ENCODE data around the gene PLEKHA7.
"Not testable (repeated sequence)": the region's sequence is repeated elsewhere in the genome, so short reads cannot be mapped to it uniquely, and the experiment has no call there.

PLEKHA7 gene

DNA sequence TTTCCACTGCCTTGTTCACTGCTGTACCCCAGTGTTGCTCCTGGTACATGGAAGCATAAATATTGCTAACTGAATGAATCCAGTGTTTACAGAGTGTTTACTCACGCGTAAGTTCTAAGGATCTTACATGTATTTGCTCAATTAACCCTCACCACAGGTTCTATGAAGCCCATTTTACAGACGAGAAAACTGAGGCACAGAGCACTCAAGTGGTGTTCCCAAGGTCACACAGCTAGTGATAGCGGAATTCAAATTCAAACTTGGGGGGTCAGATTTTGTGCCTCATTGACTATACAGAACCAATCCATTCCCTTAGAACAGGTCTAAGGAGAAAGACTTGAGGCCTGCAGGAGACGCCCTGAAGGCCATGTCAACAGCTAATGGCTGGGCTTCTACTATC, 72.3 kb downstream of the PLEKHA7 start:
- no peak for DNase-seq

DNA sequence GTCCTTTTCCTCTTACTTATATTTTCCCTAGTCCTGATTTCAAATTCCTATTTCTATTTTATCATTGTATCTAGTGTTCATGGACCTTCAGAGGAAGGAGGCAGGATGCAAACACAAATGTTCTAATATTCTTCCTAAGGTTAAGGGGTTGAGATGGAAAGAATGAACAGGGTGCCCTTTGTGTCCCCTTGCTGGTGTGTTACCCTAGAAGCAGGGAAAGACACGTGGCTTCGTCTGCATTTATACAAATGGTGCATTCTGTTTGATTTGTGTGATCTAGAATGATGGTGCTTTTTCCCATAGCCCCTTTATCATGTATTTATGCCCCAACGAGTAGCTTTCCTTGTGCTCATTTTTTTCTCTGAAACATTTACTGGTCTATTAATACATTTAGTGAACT, 76.2 kb downstream of the PLEKHA7 start:
- DNase-seq = no peak

DNA sequence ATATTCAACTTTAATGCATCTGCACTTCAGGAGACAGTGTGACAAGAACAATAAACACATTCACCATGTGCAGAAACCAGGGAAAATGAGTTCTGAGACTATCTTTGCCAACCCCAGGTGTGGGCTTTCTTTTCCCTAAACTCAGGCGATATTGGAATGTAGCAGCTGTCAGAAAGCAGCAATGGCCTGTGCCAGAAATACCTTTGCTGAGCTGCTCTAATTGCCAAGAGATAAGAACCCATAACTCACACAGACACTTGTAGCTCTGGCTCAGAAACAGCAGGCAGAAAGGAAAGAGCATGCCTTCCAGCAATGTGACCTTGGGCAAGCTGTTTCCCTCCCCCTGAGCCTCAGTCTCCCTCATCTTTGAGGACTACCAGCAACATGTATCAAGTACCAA, 77.6 kb downstream of the PLEKHA7 start:
- no peak for DNase-seq

DNA sequence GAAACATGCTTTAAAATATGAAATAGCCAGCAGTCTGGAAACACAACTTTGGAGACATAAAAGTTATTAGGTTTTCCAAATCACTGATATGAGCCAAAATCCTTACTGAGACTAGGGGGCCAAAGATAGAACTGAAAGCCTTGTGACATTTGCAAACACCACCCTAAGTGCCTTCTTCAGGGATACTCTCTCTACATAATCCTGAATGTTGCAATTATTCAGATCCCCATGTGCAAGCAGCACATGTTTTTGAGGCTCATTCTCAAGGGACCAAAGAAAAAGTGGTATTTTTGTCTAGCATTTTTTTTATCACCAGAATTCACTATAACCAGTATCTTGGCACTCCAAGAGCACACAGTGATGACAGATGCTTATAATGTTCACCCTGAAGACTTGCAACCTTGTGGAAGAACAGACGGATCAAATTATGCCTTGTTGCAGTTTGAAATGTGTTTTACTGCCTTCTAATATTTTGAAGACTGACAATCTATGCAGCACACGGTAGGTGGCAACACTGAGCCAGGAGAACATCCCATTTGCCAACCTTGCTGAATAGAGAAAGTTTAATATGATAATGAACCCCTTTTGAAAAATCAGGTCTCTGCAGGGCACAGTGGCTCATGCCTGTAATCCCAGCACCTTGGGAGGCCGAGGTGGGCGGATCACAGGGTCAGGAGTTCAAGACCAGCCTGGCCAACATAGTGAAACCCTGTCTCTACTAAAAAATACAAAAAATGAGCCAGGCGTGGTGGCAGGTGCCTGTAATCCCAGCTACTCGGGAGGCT, 78.5 kb downstream of the PLEKHA7 start:
- DNase-seq = no peak

DNA sequence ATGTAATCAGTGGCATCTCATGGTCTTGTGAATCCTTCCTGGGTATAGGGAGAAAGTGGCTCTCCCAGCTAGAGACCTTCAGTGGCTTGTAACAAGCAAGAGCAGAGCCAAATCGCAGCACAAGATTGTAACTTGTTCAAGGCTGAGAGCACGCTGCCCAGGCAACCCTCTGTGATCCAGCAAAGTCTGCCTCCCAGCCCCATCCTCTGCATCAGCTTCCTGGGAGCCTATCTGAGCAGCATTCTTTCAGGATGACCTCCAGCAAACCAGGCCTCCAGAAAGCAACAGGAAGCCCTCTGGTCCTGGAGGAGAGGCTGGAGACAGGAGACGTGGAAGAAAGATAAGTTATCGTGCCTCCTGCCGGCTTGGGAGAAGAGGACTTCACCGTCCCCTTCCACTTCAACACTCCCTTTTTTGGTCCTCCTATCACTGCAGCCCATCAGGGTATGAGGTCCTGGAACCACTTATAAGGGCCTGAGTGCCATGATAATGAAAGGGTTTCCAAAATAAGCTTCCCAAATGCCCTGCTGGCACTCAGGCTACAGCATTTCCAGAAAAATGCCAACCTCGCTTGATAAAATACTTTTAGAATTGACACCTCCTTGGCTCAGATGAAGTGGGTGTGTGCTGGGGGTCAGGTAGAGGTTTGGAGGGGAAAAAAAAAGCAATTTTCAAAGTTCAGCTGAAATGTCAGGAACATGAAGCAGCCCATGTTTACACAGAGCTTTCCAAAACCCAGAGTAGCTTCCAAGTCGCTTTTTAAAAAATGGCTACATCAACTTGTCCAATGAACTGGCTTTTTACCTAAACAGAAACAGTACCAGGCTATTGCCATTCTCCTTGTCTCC, 80.2 kb downstream of the PLEKHA7 start:
- DNase-seq = no peak

DNA sequence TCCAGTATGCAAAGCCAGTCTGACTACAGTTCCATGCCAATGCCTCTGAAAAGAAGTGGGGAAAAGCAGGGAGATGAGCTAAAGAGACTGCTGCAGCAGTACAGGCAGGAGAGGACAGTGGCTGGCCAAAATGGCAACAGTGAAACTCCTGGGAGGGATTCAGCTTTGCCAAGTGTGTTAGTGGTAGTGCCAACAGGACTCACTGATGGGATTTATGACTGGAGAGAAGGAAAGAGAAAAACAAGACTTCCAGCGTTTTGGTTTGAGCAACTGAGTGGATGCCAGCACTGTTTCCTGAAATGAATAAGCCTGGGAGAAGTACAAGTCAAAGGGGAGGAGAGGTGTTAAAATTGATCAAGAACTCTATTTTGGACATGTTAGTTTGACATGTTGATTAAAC, 80.9 kb downstream of the PLEKHA7 start:
- no peak for DNase-seq

DNA sequence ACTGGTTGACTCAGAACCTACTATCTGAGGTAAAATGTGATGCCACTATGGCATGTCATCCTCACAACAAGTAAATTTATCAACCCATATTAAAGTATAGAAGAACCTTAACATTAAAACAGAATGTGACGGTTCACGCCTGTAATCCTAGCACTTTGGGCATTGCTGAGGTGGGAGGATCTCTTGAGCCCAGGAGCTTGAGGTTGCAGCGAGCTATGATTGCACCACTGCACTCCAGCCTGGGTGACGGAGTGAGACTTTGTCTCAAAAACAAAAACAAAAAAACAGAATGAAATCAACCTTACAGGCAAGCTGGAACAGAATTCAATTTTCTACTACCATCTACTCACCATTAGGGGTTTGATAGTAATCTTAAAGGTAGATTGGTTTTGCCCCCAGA, 86.2 kb downstream of the PLEKHA7 start:
- DNase-seq = no peak

DNA sequence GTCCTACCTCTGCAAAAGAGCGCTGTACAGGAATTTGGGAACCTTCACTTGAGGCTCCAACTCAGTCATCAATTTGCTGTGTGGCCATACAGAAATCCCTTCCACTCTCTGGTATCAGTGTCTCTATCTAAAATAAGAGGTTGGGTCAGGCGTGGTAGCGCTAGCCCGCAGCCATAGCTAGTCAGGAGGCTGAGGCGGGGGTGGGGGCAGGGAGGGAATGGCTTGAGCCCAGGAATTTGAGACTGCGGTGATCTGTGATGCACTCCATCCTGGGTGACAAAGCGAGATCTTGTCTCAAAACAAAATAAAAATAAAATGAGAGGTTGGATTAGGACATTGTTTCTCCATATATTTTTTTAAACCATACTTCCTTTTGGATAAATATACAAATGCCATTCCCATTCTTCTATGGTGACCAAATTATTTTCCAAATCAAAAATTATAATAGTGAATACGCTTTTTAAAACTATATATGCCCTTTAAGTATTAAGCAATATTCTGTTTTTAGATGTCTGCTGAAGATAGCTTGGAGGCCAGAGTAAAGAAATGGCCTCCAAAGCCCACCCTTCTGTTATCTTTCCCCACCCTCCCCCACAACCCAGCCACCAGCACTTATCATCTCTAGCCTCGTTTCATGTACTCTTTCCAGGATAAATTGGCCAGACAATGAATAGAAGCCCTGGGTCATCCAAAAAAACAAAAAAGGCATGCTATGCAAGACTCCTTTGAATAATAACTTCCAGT, 87.2 kb downstream of the PLEKHA7 start:
- DNase-seq = no peak

DNA sequence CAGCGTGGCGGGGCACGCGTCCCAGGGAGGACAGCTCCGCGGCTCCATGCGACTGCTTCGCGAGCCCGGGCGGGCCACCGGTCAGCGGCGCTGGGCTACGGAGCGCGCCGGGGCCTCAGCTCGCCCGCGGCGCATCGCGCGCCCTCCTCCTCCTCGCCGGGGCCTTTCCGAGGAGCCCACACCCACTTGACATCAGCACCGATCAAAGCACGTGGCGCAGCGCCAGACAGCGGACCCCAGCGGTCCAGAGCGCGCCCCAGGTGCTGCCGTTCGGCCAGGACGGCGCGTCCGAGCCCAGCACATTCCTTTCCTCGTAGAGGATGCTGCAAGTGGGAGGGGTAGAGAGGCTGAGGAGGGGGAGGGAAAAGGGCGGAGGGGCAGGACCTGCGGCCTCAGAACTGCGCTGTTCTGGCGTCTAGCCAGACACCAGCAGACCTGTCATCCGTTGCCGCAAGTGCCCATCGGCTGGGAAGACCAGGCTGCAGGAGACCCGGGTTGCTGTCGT, 88.6 kb downstream of the PLEKHA7 start:
- DNase-seq = no peak

DNA sequence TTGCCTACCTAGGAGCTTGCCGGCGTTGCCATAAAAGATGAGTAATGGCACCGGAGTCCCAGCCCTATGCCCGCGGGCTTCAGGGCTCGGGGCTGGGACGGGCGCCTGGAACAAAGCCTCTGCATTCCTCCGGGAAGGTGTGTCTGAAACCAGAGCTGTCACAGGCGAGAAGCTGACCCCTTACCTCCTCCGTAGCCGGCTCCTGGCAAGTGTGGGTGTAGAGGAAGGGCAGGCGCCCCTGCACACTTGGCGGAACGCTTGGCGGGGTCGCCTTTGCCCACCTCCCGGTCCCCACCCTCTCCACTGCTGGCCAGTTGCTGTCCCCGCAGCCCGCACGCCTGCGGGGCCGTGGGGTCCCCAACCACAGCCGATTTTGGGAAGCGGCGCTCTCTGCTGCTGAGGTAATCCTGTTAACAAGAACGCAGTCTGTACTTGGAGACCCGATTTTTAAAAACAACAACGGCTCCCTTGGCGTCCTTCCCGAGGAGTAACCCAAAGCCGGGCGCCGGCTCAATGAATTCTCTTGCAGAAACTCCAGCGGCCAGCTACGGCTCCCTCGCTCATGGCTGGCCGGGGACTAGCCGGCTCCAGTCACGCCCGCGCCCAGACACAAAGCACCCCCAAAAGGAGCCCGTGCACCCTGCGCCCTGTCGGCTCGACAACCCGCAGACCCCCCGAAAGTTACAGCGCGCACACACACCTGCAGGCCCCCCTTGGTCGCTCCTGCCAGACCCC, 89.2 kb downstream of the PLEKHA7 start:
- no peak for DNase-seq

DNA sequence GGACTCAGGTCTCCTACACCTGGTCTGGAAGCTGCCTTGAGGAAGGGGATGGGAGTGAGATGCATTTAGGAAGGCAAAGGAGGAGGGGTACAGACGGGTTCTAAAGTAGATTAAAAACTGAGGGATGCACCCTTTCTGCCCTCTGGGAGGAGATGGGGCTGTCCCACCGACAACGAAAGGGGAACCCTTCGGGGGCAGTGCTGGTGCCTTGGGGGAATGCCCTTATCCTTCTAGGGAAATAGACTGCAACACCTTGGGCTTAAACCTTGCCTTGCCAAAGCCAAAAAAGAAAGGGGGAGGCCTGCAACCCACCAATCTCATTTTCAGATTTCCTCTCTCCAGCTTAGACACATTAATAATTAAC, 89.8 kb downstream of the PLEKHA7 start:
- no peak for DNase-seq

DNA sequence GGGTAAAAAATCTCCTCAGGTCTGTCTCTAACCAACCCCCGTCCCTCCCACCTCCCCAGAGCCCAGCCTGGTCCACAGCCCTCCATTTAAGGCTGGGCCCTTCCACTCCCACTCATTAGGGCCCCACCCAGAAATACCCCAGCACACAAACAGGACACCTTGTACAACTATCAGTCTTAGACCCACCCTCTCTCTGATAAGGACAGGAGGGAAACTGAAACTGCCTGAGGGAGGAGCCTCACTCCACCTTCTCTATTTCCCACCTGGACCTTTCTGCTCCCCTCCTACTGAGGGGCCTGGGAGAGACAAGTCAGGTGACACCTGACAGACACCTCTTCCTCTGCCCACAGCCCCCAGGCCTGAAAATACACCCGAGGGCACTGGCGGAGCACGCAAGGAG, 90.2 kb downstream of the PLEKHA7 start:
- DNase-seq = no peak

DNA sequence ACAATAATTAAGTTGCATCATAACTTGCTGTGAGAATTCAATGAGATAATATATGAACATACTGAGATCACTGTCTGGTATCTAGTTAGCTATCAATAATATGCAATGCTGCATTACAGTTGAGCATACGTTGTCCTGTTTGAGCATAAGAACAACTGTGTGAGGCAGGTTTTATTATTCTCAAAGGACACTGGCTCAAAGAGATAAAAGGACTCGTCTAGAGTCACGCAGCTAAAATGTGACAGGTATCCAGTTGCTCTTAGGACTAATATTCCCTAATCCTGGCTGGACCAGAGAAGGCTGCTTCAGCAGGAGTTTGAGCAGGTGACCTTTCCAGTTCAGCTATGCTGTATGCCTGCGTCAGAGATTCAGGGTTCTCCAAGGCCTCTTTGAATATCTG, 92.5 kb downstream of the PLEKHA7 start:
- DNase-seq = no peak

DNA sequence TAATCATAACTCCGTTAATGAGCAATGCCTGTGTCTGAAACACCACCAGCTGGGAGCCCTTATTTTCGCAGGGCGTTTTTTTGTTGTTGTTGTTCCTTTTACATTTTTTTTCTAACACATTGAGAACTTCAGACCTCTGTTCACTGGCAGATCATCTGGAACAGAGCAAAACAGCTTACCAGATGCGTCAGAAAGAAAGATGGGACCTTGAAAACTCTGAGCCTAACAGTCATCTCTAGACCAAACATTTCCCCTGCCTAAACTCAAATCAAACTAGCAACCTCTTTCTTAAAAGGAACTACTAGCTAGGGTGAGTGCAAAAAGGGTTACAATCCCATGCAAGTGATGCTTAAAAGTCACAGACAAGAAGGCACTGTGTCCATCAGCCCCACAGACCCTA, 93.2 kb downstream of the PLEKHA7 start:
- DNase-seq = no peak

DNA sequence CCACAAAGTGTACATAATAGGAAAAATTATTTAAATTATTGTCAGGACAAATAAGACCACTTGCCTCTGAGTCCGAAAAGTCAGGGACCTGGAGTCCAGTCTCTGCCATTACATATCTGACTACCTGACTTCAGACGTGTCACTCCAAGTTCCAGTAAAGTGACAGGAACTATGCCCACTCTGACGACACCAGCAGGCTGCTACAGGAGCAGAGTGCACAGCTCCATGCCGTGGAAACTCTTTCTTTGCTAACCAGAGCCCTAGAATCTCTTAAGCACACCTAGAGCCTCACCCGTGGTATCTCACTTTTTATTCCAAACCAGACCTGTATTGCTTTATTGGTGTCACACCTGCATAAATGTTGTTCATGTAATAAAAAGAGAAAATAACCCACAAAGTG, 93.7 kb downstream of the PLEKHA7 start:
- no peak for DNase-seq

DNA sequence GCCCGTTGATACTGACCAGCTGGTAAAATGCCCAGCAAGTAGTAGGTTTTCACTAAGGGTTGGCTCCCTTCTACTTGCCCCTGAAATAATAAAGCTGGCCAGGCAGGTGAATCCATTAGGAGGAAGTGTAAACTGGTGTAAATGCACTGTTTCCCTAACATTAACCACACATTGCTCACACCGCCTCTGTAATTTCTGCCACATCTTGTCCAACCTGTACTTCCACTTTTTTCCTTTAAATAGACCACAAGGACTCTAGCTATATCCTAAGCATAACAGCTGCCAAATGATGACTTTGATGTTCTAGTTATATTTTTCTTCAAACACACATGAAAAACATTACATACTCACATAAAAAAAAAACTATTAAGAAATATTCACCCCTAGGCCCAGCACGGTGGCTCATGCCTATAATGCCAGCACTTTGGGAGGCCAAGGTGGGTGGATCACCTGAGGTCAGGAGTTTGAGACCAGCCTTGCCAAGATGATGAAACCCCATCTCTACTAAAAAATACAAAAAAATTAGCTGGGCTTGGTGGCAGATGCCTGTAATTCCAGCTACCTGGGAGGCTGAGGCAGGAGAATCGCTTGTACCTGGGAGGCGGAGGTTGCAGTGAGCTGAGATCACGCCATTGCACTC, 95.6 kb downstream of the PLEKHA7 start:
- not testable (repeated sequence) for DNase-seq

DNA sequence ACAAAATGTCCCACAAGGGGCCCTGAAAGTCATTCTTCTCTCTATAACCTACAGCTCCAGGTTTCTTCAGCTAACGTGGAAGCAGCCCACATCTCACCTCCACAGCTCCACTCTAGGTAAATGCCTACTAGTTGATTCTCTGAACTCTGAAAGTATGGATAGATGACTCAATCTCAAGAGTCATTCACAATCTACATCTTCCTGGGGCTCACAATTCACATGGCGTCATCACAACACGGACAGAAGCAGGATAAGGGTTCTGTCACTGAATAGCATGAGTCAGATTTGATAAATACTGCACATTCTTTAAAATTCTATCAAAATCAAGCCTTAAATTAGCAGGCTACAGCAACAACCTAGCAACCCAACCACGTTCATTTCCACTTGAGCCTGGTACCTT, 96.3 kb downstream of the PLEKHA7 start:
- DNase-seq = no peak

DNA sequence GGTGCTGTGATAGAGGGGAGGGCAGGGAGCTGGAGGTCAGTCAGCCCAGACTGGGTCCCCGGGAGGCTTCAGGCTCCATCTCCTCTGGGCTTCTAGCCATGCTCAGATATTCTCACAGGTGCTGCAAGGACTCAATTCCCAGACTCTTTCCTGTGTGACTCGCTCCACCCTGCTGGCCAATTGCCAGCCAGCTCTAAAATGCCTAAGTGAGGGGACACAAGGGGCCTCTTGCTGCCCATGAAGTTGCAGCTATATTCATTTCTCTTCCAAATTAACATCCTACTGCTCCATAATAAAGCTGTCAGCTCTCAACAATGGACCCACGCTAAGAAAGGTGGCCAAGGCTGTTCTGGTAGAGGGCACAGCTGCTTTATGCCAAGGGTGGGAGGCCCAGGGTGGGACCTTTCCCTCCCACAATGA, 101.5 kb downstream of the PLEKHA7 start:
- DNase-seq = no peak

DNA sequence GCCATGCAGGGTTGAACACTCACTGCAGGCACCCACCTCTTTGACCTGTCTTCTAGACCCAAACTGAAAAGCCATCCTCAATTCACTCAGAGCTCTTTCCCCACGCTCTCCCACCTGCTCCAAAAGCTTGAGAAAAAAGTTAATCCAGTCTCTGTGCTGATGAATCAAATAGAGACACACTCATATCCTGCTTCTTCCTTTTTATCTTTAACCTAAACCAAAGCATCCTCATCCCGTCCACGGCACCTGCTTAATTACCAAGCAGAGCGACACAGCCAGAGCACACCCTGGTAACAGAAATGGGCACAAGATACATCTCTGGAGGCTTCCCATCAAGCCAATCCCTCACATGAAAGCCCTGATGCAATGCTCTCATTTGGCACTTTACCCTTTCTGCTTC, 102.6 kb downstream of the PLEKHA7 start:
- DNase-seq = no peak

DNA sequence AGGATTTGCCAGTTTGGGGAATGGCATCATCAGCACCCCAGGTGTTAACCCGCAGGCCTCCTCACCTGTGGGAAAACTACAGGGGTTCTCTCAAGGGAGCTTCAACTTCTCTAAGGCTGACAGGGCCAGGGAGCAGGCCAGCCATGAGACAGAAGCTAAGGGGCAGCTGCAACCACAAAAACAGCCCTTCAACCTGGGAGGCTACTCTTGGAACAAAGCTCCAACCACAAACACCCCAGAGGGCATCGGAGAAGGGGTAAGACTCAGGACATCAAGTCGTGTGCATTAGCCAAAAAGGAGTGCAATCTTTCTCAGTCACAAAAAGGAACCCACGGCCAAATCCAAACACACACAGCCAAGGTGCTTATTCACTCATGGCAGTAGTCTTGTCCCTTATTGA, 103.0 kb downstream of the PLEKHA7 start:
- no peak for DNase-seq

DNA sequence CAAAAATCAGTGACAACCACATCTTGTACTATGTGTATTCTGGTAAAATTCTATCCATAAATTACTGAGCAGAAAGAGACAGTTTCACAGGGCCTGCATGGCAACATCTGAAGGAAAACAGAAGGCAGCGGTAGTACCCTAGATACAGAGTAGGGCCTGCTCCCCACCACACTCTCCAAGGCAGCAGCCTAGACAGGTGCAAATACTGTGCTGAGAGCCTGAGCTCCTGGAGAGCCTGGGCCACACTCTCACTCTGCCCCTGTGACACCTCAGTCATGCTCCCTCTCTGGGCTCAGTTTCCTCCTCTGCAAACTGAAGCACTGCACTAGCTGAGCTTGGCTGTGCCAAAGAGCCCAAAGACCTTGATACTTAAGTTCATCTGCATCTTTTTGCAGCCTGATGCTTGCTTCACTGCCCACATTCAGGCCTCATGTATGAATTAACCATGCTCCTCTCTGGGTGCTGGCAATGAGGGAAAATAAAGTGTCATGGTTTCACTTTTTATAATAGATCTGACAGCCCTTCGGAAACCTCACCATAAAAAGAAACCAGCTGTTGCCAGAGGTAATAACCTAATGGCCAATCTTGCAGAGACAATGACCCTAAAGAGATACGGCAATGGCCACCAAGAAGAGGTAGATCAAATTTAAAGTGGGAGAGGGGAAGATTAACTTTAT, 104.7 kb downstream of the PLEKHA7 start:
- no peak for DNase-seq

DNA sequence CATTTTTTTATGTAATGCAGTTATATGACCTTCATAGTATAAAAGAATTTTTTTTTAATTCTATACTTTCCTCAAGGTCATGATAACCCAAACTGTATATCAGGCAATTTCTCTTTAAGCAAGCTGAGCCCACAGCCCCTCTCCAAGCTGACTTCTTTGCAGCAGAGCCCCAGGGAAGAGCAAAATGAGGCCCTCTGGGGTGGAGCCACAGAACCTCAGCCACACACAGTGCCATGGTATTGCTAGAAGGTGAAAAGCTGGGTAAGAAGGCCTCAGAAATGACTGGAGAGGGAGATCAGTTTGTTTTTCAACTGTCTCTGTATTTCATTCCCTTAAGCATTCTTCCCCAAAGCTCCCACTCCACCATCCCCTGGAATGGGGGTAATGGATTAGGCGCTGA, 108.8 kb downstream of the PLEKHA7 start:
- no peak for DNase-seq

All from stimulated activated CD4-positive, alpha-beta T cell treated with anti-CD3 and anti-CD28 coated beads, Interleukin-1b, Interleukin-23, amount 100 ng/mL, for 48 hours (primary cell).